AG09319 (cell line): Measurements from ENCODE around the gene PCSK5.

Experiments used
- DNase-seq: peaks from one replicate; pipeline ENCODE4 v3.0.0-alpha.2; 2010; ENCODE audit warnings: low read depth; ENCODE audit errors: extremely low read depth
- CTCF ChIP-seq: IDR thresholded peaks from 2 replicates; pipeline ENCODE4 v1.5.1; 2011; ENCODE audit warnings: low read depth, mild to moderate bottlenecking, inconsistent platforms, low read length, moderate library complexity

Gene PCSK5

GRCh38 chr9:76023715-76024195 lies 133.3 kb downstream of the PCSK5 start:
- no peak for DNase-seq
- no peak for TF ChIP-seq CTCF

- no peak for TF ChIP-seq CTCF
- no peak for DNase-seq
Observed at GRCh38 chr9:76025286-76025685, 134.8 kb downstream of the PCSK5 start.

GRCh38 chr9:76026796-76027195 lies 136.3 kb downstream of the PCSK5 start:
- no peak for DNase-seq
- TF ChIP-seq CTCF = no peak

GRCh38 chr9:76027416-76027815 lies 136.9 kb downstream of the PCSK5 start:
- no peak for DNase-seq
- no peak for TF ChIP-seq CTCF

- DNase-seq = no peak
- TF ChIP-seq CTCF = no peak
Observed at GRCh38 chr9:76027861-76028260, 137.4 kb downstream of the PCSK5 start.

- DNase-seq = no peak
Observed at GRCh38 chr9:76032038-76032796, 141.7 kb downstream of the PCSK5 start.

More at GRCh38 chr9:76032038-76032796, 141.7 kb downstream of the PCSK5 start:
- TF ChIP-seq CTCF = no peak
